Measurements from ENCODE around the gene GPD1.

The GPD1 gene

DNA sequence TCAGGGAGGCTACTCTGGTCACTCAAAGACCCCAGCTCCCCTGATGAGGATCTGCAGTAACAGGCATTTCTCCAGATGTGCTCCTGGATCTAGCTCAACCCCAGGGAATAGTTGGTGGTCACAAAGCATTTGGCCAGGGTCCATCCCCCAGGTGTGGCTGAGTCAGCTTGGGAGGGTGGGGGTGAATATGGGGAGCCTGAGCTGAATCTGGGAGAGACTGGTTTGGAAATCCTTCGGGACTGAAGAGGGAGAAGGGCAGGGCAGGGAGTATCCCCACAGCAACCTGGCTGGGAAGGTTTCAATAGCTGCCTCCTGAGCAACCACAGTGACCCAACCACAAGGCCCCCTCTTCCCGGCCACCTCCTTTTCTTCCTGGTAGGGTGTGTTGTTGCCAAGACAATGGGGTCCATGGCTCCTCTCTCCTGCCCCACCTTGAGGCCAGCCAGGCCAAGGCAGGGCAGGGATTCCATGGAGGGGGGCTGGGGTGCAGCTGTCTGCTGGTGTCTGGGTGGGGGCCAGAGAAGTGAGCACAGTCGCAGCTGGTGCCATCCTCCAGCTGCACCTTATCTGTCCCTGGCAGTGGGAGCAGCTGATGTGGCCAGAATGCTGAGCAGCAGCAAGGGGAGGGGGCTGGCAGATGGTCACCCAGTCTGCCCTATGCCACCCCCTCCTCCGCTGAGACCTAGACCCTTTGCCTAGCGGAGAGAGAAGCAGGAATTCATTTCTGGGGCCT is 40.9 kb upstream of the GPD1 start:
- Histone ChIP-seq H3K27me3 (ENCODE audit: insufficient read depth, low read length) (peaks cover 51% of the 10 kb centered on the region), H3K9ac (ENCODE audit: low read depth, low read length) (no peak overlapping the region), H3K27ac (ENCODE audit: low read length) (no peak overlapping the region), H3K9me3 (ENCODE audit: insufficient read depth, low read depth, low read length) (no peaks in the 10 kb centered on the region), H3K4me3 (ENCODE audit: low read length) (no peak overlapping the region), H3K36me3 (ENCODE audit: insufficient read depth, low read depth, low read length) (no peaks in the 10 kb centered on the region), H3K4me1 (ENCODE audit: insufficient read depth, low read length) (no peaks in the 10 kb centered on the region)

DNA sequence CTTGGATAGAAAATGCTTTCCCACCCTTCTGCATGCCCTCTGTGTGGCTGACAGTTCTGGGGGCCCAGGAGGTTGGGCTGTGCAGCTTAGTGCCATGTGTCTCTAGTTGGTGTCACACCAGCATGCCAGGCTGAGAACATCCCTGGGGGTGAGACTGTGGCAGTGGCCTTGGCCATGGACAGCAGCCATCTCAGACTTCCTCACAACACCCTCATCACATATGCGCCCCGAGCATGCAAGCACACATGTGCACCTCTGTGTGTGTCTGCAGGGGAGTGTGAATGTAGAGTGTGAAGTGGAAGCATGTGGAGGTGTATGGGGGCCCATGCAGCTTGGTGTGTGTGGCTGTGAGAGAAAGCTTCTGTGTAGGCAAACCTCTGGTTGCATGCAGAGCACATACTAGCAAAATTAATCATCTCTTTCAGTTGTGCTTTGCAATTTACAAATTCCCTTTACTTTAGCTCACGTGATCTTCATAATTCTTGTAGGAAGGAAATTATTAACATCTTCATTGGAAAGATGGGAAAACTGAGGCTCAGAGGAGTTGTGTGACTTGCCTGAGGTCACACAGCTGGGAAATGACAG is 38.0 kb upstream of the GPD1 start:
- no peak overlapping the region for H3K27ac ChIP-seq (ENCODE audit: low read length)
- H3K9ac ChIP-seq (ENCODE audit: low read depth, low read length): 0 out of 2 replicates have a peak overlapping the region, but pooled peaks have one; percentile 9
- H3K4me3 ChIP-seq (ENCODE audit: low read length): no peak overlapping the region
- H3K9me3 ChIP-seq (ENCODE audit: insufficient read depth, low read depth, low read length): no peaks in the 10 kb centered on the region
- no peaks in the 10 kb centered on the region for H3K36me3 ChIP-seq (ENCODE audit: insufficient read depth, low read depth, low read length)
- peaks cover 22% of the 10 kb centered on the region; the same call in 1 of the 2 replicates for H3K27me3 ChIP-seq (ENCODE audit: insufficient read depth, low read length)
- no peaks in the 10 kb centered on the region for H3K4me1 ChIP-seq (ENCODE audit: insufficient read depth, low read length)

DNA sequence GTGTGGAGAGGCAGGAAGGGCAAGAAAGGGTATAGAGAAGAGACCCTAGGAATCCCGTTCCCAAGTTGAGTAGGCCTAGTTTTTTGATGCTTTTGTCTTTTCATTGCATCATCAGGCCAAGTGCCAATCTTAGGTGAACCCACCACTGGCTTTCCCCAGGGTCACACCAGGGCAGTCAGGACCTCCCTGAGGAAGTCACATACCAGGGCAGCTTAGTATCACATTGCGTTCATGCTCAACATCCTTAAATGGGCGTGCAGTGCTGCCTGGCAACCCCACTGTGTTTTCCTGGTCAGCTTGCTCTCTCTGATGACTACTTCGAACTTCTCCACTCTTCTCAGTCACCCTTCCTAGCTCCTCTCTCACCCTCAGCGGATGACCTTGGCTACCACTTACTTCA is 37.4 kb upstream of the GPD1 start:
- Histone ChIP-seq H3K36me3 (ENCODE audit: insufficient read depth, low read depth, low read length) (no peaks in the 10 kb centered on the region), H3K4me3 (ENCODE audit: low read length) (no peak overlapping the region), H3K9me3 (ENCODE audit: insufficient read depth, low read depth, low read length) (no peaks in the 10 kb centered on the region), H3K27me3 (ENCODE audit: insufficient read depth, low read length) (peaks cover 16% of the 10 kb centered on the region; the same call in 1 of the 2 replicates), H3K27ac (ENCODE audit: low read length) (no peak overlapping the region), H3K4me1 (ENCODE audit: insufficient read depth, low read length) (no peaks in the 10 kb centered on the region), H3K9ac (ENCODE audit: low read depth, low read length) (0 out of 2 replicates have a peak overlapping the region, but pooled peaks have one; percentile 9)

DNA sequence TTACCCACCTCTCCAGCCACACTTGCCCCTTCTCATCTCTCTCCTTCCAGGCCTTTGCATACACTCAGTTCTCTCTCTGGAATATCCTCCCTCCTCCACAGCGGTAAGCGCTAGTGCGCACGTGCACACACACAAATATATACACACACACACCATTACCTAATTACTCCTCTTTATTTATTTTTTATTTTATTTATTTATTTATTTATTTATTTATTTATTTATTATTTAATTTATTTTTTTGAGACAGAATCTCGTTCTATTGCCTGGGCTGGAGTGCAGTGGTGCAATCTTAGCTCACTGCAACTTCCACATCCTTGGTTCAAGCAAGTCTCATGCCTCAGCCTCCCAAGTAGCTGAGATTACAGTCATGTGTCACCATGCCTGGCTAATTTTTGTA is 34.7 kb upstream of the GPD1 start:
- Histone ChIP-seq H3K27me3 (ENCODE audit: insufficient read depth, low read length) (peaks cover 3% of the 10 kb centered on the region; the same call in 1 of the 2 replicates), H3K36me3 (ENCODE audit: insufficient read depth, low read depth, low read length) (no peaks in the 10 kb centered on the region), H3K27ac (ENCODE audit: low read length) (no peak overlapping the region), H3K9me3 (ENCODE audit: insufficient read depth, low read depth, low read length) (no peaks in the 10 kb centered on the region), H3K4me1 (ENCODE audit: insufficient read depth, low read length) (no peaks in the 10 kb centered on the region), H3K4me3 (ENCODE audit: low read length) (no peak overlapping the region), H3K9ac (ENCODE audit: low read depth, low read length) (no peak overlapping the region)

DNA sequence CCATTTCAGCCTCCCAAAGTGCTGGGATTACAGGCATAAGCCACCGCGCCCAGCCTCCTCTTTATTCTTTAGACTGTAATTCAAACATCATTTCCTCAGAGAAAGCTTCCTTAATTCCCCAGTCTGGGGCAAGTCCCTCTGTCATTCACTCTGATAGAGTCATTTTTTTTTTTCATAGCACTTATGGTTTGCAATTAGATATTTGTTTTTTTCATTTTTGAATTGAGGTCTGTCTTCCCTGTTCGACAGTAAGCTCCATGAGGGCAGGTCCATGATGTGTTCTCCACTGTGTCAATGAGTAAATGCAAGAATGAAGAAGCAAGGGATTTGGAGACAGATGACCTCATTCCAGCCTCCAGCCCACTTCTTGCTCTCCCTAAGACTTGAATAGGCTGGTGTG is 34.3 kb upstream of the GPD1 start:
- Histone ChIP-seq H3K9ac (ENCODE audit: low read depth, low read length) (no peak overlapping the region), H3K36me3 (ENCODE audit: insufficient read depth, low read depth, low read length) (no peaks in the 10 kb centered on the region), H3K4me3 (ENCODE audit: low read length) (no peak overlapping the region), H3K4me1 (ENCODE audit: insufficient read depth, low read length) (no peaks in the 10 kb centered on the region), H3K27me3 (ENCODE audit: insufficient read depth, low read length) (peaks cover 2% of the 10 kb centered on the region; the same call in 1 of the 2 replicates), H3K27ac (ENCODE audit: low read length) (no peak overlapping the region), H3K9me3 (ENCODE audit: insufficient read depth, low read depth, low read length) (no peaks in the 10 kb centered on the region)

DNA sequence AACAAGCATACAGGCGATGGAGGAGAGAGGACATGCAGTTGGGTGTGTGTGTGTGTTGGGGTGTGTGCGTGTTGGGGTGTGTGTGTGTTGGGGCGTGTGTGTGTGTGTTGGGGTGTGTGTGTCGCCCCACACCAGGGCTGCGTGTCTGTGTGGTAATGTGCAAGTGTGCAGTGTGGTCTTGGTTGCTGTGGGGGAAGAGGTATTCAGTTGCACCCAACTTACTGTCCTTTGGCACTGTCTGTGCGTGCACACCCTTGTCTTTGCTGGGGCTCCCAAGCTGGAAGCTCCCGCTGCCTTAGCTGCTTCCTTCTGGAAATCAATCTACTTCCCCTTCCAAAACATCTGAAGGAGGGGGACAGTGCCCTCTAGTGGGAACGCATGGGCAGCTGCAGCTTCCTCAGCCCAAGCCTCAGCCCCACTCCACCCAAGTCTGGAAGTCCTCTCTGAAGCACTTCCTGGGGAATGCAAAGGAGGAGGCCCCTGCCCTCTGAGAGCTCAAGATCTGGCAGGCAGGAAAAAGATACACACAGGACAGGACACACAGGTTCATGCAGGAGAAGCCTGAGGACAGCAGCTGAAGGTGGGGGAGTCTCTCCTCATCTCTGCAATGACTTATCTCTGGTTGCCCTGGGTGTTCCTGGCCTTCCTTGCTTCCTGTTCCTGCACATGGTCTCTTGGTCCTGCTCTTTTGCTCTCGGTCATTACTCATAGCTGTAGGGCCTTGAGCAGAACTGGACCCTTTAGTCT is 33.3 kb upstream of the GPD1 start:
- Histone ChIP-seq H3K4me3 (ENCODE audit: low read length) (no peak overlapping the region), H3K27ac (ENCODE audit: low read length) (no peak overlapping the region), H3K27me3 (ENCODE audit: insufficient read depth, low read length) (no peaks in the 10 kb centered on the region; the same call in 1 of the 2 replicates), H3K36me3 (ENCODE audit: insufficient read depth, low read depth, low read length) (no peaks in the 10 kb centered on the region), H3K4me1 (ENCODE audit: insufficient read depth, low read length) (no peaks in the 10 kb centered on the region), H3K9ac (ENCODE audit: low read depth, low read length) (no peak overlapping the region), H3K9me3 (ENCODE audit: insufficient read depth, low read depth, low read length) (no peaks in the 10 kb centered on the region)

DNA sequence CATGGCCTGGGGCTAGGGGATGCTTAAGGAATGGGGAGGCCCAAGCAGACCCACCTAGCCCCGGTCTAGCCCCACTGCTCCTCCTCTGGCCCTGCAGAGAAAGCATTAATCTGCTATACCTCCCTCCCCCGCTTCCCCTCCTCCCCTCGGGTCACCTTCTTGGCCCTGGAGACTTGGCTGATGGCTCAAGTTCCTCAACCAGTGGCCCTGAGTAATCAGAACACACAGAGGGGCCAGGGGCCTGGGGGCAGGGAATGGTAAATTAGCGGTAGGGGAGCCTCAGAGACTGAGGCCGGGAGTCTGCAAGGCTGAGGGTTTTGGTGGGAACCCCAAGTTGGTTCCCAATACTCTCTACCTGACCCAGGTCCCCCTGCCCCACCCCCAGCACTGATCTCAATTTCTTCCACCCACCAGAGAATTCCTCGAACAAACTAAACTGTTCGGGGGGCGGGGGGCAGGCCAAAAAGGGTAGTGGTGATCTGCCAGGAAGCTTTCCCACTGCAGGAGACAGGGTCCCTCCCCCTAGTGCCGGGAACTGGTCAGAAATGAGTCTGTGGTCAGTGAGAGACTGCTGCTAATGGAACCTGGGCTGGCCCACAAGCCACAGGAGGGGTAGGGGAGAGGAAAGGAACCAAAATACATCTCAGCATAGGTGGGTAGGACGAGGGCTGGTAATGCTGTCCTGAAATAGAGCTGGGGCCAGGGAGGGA is 31.5 kb upstream of the GPD1 start:
- H3K27ac ChIP-seq (ENCODE audit: low read length): no peak overlapping the region
- no peaks in the 10 kb centered on the region; the same call in 1 of the 2 replicates for H3K27me3 ChIP-seq (ENCODE audit: insufficient read depth, low read length)
- no peaks in the 10 kb centered on the region for H3K36me3 ChIP-seq (ENCODE audit: insufficient read depth, low read depth, low read length)
- no peaks in the 10 kb centered on the region for H3K9me3 ChIP-seq (ENCODE audit: insufficient read depth, low read depth, low read length)
- no peak overlapping the region for H3K4me3 ChIP-seq (ENCODE audit: low read length)
- H3K4me1 ChIP-seq (ENCODE audit: insufficient read depth, low read length): no peaks in the 10 kb centered on the region
- H3K9ac ChIP-seq (ENCODE audit: low read depth, low read length): no peak overlapping the region

DNA sequence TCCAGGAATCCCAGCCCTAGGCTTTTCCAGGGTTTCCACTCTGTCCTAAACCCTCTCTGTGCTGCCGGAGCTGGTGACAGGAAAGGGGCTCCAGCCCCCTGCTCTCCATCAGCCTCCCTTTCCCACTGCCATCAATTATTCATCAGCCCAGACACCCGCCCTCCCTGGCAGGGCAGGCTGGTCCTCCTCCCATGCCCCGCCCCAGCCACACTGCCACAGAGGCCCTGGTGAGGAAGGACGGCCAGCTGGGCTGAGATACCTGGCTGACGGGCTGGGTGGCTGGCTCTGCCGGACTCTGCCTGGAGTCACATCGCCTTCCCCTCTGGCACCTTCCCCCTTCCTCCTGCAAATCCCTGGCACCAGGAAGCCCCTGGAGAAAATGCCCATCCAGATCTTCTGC is 30.6 kb upstream of the GPD1 start:
- Histone ChIP-seq H3K4me1 (ENCODE audit: insufficient read depth, low read length) (no peaks in the 10 kb centered on the region), H3K27me3 (ENCODE audit: insufficient read depth, low read length) (no peaks in the 10 kb centered on the region; the same call in 1 of the 2 replicates), H3K4me3 (ENCODE audit: low read length) (no peak overlapping the region), H3K9me3 (ENCODE audit: insufficient read depth, low read depth, low read length) (no peaks in the 10 kb centered on the region), H3K36me3 (ENCODE audit: insufficient read depth, low read depth, low read length) (no peaks in the 10 kb centered on the region), H3K9ac (ENCODE audit: low read depth, low read length) (no peak overlapping the region), H3K27ac (ENCODE audit: low read length) (no peak overlapping the region)

DNA sequence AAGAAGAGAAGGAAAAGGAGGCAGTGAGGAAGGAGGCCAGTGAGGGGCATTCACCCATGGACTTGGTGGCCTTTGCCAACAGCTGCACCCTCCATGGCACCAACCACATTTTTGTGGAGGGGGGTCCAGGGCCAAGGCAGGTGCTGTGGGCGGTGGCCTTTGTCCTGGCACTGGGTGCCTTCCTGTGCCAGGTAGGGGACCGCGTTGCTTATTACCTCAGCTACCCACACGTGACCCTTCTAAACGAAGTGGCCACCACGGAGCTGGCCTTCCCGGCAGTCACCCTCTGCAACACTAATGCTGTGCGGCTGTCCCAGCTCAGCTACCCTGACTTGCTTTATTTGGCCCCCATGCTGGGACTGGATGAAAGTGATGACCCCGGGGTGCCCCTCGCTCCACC is 30.1 kb upstream of the GPD1 start:
- no peaks in the 10 kb centered on the region for H3K4me1 ChIP-seq (ENCODE audit: insufficient read depth, low read length)
- no peaks in the 10 kb centered on the region for H3K36me3 ChIP-seq (ENCODE audit: insufficient read depth, low read depth, low read length)
- no peak overlapping the region for H3K9ac ChIP-seq (ENCODE audit: low read depth, low read length)
- H3K4me3 ChIP-seq (ENCODE audit: low read length): no peak overlapping the region
- H3K27me3 ChIP-seq (ENCODE audit: insufficient read depth, low read length): no peaks in the 10 kb centered on the region; the same call in 1 of the 2 replicates
- no peaks in the 10 kb centered on the region for H3K9me3 ChIP-seq (ENCODE audit: insufficient read depth, low read depth, low read length)
- no peak overlapping the region for H3K27ac ChIP-seq (ENCODE audit: low read length)

DNA sequence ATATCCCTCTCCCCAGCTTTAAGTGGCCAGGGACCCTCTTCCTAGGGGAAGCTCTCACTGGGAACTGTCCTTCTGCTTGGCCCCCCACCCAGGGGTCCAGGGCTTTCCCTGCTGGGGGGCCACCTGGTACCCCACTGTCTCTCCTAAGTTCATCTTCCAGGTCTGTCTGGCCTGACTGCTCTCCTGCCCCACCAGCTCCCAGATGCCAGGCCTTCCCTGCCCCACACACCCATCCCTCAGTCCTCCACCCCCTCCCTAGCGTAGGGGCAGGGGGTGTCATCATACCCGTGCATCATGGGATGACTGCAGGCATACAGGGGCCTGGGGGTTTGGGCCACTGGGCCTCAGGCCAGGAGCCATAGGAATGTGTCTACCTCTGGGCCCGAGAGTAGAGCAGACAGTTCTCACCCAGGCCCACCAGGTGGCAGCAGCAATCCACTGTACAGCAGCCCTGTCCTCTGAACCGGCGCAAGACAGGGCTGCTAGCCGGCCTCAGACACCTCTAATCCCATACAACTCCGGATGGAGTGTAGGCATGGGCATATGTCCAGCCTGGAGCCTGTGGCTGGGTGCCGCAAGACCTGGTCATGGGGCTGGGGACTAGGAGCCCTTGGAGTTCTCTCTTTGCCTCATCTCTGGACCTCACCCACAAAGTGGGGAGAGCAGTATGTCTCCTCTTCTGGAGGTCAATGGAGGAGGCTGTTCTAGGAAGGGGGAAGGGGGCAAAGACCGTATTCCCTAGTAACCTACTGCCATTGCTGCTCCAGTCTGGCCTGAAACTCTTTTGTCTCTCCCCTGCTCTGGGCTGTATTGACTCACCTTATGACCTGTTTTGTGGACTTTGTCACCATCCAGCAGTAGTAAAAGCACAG is 28.6 kb upstream of the GPD1 start:
- H3K4me1 ChIP-seq (ENCODE audit: insufficient read depth, low read length): no peaks in the 10 kb centered on the region
- peaks cover 7% of the 10 kb centered on the region for H3K27me3 ChIP-seq (ENCODE audit: insufficient read depth, low read length)
- no peak overlapping the region for H3K4me3 ChIP-seq (ENCODE audit: low read length)
- H3K9me3 ChIP-seq (ENCODE audit: insufficient read depth, low read depth, low read length): no peaks in the 10 kb centered on the region
- H3K36me3 ChIP-seq (ENCODE audit: insufficient read depth, low read depth, low read length): no peaks in the 10 kb centered on the region
- no peak overlapping the region for H3K9ac ChIP-seq (ENCODE audit: low read depth, low read length)
- H3K27ac ChIP-seq (ENCODE audit: low read length): no peak overlapping the region

DNA sequence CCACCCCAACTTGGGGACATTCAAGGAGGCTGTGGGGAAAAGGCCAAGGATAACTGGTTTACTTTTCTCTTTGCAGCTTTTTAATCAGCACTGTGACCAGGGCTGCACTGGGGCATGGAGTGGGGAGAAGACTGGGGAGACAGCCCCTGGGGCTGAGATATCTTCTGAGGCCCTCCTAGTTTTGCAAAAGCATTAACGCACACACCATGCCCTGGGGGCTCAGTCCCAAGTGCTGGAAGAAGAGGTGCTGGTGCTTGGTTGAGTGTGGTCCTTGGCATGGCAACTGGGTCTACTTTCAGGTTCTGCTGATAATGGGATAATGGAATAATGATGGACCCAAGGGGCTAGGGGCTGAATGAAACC is 28.0 kb upstream of the GPD1 start:
- Histone ChIP-seq H3K9ac (ENCODE audit: low read depth, low read length) (no peak overlapping the region), H3K4me3 (ENCODE audit: low read length) (no peak overlapping the region), H3K27ac (ENCODE audit: low read length) (no peak overlapping the region), H3K27me3 (ENCODE audit: insufficient read depth, low read length) (peaks cover 14% of the 10 kb centered on the region), H3K9me3 (ENCODE audit: insufficient read depth, low read depth, low read length) (no peaks in the 10 kb centered on the region), H3K36me3 (ENCODE audit: insufficient read depth, low read depth, low read length) (no peaks in the 10 kb centered on the region), H3K4me1 (ENCODE audit: insufficient read depth, low read length) (no peaks in the 10 kb centered on the region)

All from iPS-20b (cell line).